SIG-M5 treated with dmso at 0.1 percent for 504 hours (cell line): ENCODE results near the gene MGMT.

Experiments used
- DNase-seq: peaks from one replicate; lab custom pipeline; 2025; ENCODE audit not compliant: unreplicated experiment; lab: John Stamatoyannopoulos, UW

The MGMT gene

GRCh38 chr10:129815898-129816655, 349.0 kb downstream of the MGMT start:
- DNase-seq = no peak

DNA sequence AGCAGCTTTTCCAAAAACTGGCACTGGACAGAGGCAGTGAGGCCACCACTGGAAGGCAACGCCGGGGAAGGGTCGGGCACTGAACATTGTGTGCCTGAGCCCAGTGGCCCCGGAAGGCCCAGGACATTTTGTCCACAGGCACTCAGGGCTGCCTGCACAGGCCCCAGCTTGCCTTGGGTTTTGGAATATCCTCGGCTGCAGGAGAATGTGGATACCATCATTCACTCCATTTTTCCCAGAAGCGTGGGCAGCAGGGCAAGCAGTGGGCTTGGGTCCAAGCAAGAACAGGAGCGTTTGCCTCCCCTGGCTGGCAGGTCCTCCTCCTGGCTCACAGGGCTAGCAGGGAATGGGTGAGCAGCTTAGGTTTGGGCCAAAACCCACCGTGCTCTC, 349.6 kb downstream of the MGMT start:
- no peak for DNase-seq
